SU-DHL-6 (cell line): ENCODE measurements around the gene NPAS3.

Experiments
- CTCF ChIP-seq: fragments of 200-600 bp; sonication (generic); IDR thresholded peaks from one replicate; pipeline ENCODE4 v1.5.1; 2017; ENCODE audit warnings: antibody characterized with exemption, mild to moderate bottlenecking, low read length, moderate library complexity; ENCODE audit not compliant: insufficient read depth, poor library complexity, severe bottlenecking
- EZH2phosphoT487 ChIP-seq: fragments of 200-600 bp; sonication (generic), shearing (Covaris generic); conservative IDR thresholded peaks from 2 replicates; pipeline ENCODE4 v1.6.1; 2018; ENCODE audit warnings: mild to moderate bottlenecking, antibody characterized with exemption, low read length, moderate library complexity, mixed read lengths

GRCh38 chr14:33564774-33565630, 626.3 kb downstream of the NPAS3 start:
- TF ChIP-seq CTCF (no peak), EZH2phosphoT487 (no peak)
